NCI-H2107 treated with DMSO at 0.1 percent for 48 hours (cell line): ENCODE data around the gene PPP1R18.

Experiments
- DNase-seq: peaks from one replicate; lab custom pipeline; 2025; ENCODE audit not compliant: unreplicated experiment; lab: John Stamatoyannopoulos, UW

PPP1R18 gene

GRCh38 chr6:30689022-30689865, 2.8 kb upstream of the PPP1R18 start:
- DNase-seq: no peak

- DNase-seq: no peak
These were observed 2.1 kb upstream of the PPP1R18 start for GRCh38 chr6:30688569-30688968.

- no peak for DNase-seq
These were observed 1.4 kb upstream of the PPP1R18 start for GRCh38 chr6:30687659-30688431.

- DNase-seq: peak; percentile 41
These were observed 638 bp upstream of the PPP1R18 start for GRCh38 chr6:30686908-30687658.

GRCh38 chr6:30685157-30686008, 1.1 kb downstream of the PPP1R18 start:
- DNase-seq: no peak

GRCh38 chr6:30684386-30685156, 1.9 kb downstream of the PPP1R18 start:
- DNase-seq: no peak

GRCh38 chr6:30683980-30684338, 2.5 kb downstream of the PPP1R18 start:
- no peak for DNase-seq

- no peak for DNase-seq
These were observed 3.1 kb downstream of the PPP1R18 start for GRCh38 chr6:30683183-30683979.

- DNase-seq: no peak
These were observed 4.0 kb downstream of the PPP1R18 start for GRCh38 chr6:30682143-30683117.

- no peak for DNase-seq
These were observed 4.7 kb downstream of the PPP1R18 start for GRCh38 chr6:30681766-30682142.

- DNase-seq: no peak
These were observed 6.5 kb downstream of the PPP1R18 start for GRCh38 chr6:30679765-30680535.

GRCh38 chr6:30678964-30679726, 7.3 kb downstream of the PPP1R18 start:
- peak; percentile 29 for DNase-seq

- no peak for DNase-seq
These were observed 9.7 kb downstream of the PPP1R18 start for GRCh38 chr6:30676660-30677285.

GRCh38 chr6:30672445-30673253, 13.8 kb downstream of the PPP1R18 start, which contains the start of gene DHX16:
Gene DHX16, minus strand, starts transcription at chr6:30673006. Its CDS starts 165 bp downstream, at chr6:30672841.
- DNase-seq: peak; percentile 34
